Gastrocnemius medialis (tissue), 4 donors: ENCODE data around the gene SFXN3. TPM values are rescaled to one million over a fixed set of nuclear protein-coding genes. Genes with fewer than 3 reads are reported as not detected.

Experiments used
- ATAC-seq, 2 donors: fragments of 150-250 bp; one replicate each; pipeline ENCODE4 v1.9.1; 2016
- DNase-seq, 2 donors: peaks; one replicate each; pipeline ENCODE4 v3.0.0-alpha.2; 2019
- H3K27ac ChIP-seq, 4 donors: fragments of 200-600 bp; sonication (generic); 1 replicate in 1 of 4; 2 replicates in 3 of 4; pipeline ENCODE4 v1.5.1; 2016 to 2018; ENCODE audit warnings: mild to moderate bottlenecking in 2 of 4, moderate library complexity in 1 of 4
- H3K27me3 ChIP-seq, 3 donors: fragments of 200-600 bp; sonication (generic) in 2 of 3; 1 replicate in 1 of 3; 2 replicates in 2 of 3; pipeline versions ENCODE4 v1.5.1 to v1.6.0; 2016 to 2019; ENCODE audit warnings: mild to moderate bottlenecking in 1 of 3, moderate library complexity in 1 of 3
- H3K36me3 ChIP-seq, 2 donors: fragments of 200-600 bp; sonication (generic) in 1 of 2; one replicate each; pipeline ENCODE4 v1.5.1; 2017 to 2018
- H3K4me1 ChIP-seq, 2 donors: fragments of 200-600 bp; sonication (generic) in 1 of 2; one replicate each; pipeline ENCODE4 v1.5.1; 2016 to 2017; ENCODE audit warnings: mild to moderate bottlenecking in 2 of 2
- H3K4me3 ChIP-seq, 4 donors: fragments of 200-600 bp; sonication (generic) in 3 of 4; 1 replicate in 1 of 4; 2 replicates in 3 of 4; pipeline ENCODE4 v1.5.1; 2016 to 2019; ENCODE audit warnings: mild to moderate bottlenecking in 2 of 4
- H3K9me3 ChIP-seq, 3 donors: fragments of 200-600 bp; sonication (generic) in 2 of 3; 1 replicate in 1 of 3; 2 replicates in 2 of 3; pipeline ENCODE4 v1.5.1; 2016 to 2019
- POLR2A ChIP-seq, 2 donors: fragments of 450-650 bp; IDR thresholded peaks; one replicate each; pipeline ENCODE4 v1.6.1; 2017; ENCODE audit warnings: antibody characterized with exemption in 2 of 2, mild to moderate bottlenecking in 2 of 2, moderate library complexity in 2 of 2
- in situ Hi-C, 4 donors: fragments of 200-750 bp; cut with MboI; loops; one replicate each; pipeline versions ENCODE4 v1.15.0 to v1.8.0; 2017; ENCODE audit warnings: low sequenced_read_pairs in 4 of 4
- intact Hi-C: fragments of 100-400 bp; cut with DNase I; formaldehyde crosslinking; loops from one replicate; pipeline ENCODE4 v1.15.1; 2023; ENCODE audit warnings: low total_unique reads
- total RNA-seq, 4 donors: library from RNA; depleted of rRNA; stranded (reverse); fragments of >200 nt; gene quantifications; one replicate each; pipeline versions ENCODE4 v1.1.0 to v1.2.3, GENCODE V29; 2016
- TF ChIP-seq, protein P1 (sequence below), 5 experiments: fragments of 450-650 bp in 3 of 5; fragments of 200-600 bp in 2 of 5; sonication (generic) in 2 of 5; IDR thresholded peaks in 4 of 5; conservative IDR thresholded peaks in 1 of 5; 1 replicate in 4 of 5; 2 replicates in 1 of 5; pipeline ENCODE4 v1.5.1; 2016 to 2019; ENCODE audit warnings: antibody characterized with exemption in 5 of 5, mild to moderate bottlenecking in 3 of 5, moderate library complexity in 3 of 5

The SFXN3 gene
- total RNA-seq, 4 donors from 2014 or later = 4.2 to 9.5 (median 7.0) TPM

DNA sequence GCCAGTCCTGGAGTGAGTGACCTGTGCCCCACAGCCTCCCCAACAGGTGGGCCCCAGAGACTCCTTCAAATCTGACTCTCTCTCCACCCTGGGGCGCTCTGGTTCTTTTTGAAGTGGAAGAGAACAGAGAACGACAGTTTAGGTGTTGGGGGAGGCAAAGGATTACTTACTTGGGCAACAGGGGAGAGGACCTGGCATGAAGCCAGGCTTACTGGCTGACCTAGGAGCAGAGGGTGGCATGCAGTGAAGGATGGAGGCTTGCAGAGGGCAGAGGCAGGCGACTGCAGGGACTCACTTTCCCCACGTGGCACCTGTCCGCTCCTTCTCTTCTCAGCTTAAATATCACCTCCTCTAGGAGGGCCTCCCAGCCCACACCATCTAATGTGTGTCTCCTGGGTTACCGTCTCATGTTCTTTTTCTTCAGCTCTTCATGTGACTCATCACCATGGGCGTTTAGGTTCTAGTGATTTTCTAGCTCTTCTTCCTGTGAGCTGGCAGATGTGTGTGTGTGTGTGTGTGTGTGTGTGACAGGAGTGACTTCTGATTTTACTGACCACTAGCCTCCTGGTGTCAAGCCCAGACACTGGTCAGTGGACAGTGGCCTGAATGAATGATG, 16.0 kb upstream of the SFXN3 start:
- ATAC-seq = no peak
- no peak overlapping the region for H3K4me3 ChIP-seq
- peaks cover 5 to 13% of the 10 kb centered on the region in 2 donors for H3K4me1 ChIP-seq
- H3K36me3 ChIP-seq = no peaks in the 10 kb centered on the region
- no peaks in the 10 kb centered on the region for H3K9me3 ChIP-seq
- intact Hi-C loops (loop anchor here (1.0 kb wide), 2 partner anchors 21 to 46 kb away; partner anchors contain the start of gene SEMA4G), in situ Hi-C loops (no loop called here)
- TF ChIP-seq, protein P1, sequence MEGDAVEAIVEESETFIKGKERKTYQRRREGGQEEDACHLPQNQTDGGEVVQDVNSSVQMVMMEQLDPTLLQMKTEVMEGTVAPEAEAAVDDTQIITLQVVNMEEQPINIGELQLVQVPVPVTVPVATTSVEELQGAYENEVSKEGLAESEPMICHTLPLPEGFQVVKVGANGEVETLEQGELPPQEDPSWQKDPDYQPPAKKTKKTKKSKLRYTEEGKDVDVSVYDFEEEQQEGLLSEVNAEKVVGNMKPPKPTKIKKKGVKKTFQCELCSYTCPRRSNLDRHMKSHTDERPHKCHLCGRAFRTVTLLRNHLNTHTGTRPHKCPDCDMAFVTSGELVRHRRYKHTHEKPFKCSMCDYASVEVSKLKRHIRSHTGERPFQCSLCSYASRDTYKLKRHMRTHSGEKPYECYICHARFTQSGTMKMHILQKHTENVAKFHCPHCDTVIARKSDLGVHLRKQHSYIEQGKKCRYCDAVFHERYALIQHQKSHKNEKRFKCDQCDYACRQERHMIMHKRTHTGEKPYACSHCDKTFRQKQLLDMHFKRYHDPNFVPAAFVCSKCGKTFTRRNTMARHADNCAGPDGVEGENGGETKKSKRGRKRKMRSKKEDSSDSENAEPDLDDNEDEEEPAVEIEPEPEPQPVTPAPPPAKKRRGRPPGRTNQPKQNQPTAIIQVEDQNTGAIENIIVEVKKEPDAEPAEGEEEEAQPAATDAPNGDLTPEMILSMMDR (IDR thresholded peaks at IDR 0.05 in 4 of 5, conservative IDR thresholded peaks at IDR 0.05 in 1 of 5) = no peak
- TF ChIP-seq POLR2A (IDR thresholded peaks at IDR 0.05) = no peak
- no peak for DNase-seq
- H3K27me3 ChIP-seq = no peaks in the 10 kb centered on the region
- H3K27ac ChIP-seq = no peak overlapping the region

- in situ Hi-C loops = no loop called here
- no peak for ATAC-seq
- Histone ChIP-seq H3K9me3 (no peaks in the 10 kb centered on the region), H3K4me1 (peaks cover 5 to 13% of the 10 kb centered on the region in 2 donors), H3K27me3 (no peaks in the 10 kb centered on the region), H3K27ac (no peak overlapping the region), H3K36me3 (no peaks in the 10 kb centered on the region), H3K4me3 (no peak overlapping the region)
- no peak for TF ChIP-seq POLR2A (IDR thresholded peaks at IDR 0.05)
- TF ChIP-seq, protein P1 (IDR thresholded peaks at IDR 0.05 in 4 of 5, conservative IDR thresholded peaks at IDR 0.05 in 1 of 5) = no peak
- no peak for DNase-seq
- intact Hi-C loops = no loop called here
These were observed 15.5 kb upstream of the SFXN3 start for GRCh38 chr10:101015582-101015973.

GRCh38 chr10:101016814-101017213, 14.2 kb upstream of the SFXN3 start:
- Histone ChIP-seq H3K4me3 (no peak overlapping the region), H3K4me1 (peaks cover 5 to 13% of the 10 kb centered on the region in 2 donors), H3K27me3 (no peaks in the 10 kb centered on the region), H3K27ac (no peak overlapping the region), H3K36me3 (no peaks in the 10 kb centered on the region), H3K9me3 (no peaks in the 10 kb centered on the region)
- TF ChIP-seq POLR2A (IDR thresholded peaks at IDR 0.05) = no peak
- TF ChIP-seq, protein P1 (IDR thresholded peaks at IDR 0.05 in 4 of 5, conservative IDR thresholded peaks at IDR 0.05 in 1 of 5) = no peak
- DNase-seq (no peak), ATAC-seq (no peak)
- intact Hi-C loops (no loop called here), in situ Hi-C loops (no loop called here)

DNA sequence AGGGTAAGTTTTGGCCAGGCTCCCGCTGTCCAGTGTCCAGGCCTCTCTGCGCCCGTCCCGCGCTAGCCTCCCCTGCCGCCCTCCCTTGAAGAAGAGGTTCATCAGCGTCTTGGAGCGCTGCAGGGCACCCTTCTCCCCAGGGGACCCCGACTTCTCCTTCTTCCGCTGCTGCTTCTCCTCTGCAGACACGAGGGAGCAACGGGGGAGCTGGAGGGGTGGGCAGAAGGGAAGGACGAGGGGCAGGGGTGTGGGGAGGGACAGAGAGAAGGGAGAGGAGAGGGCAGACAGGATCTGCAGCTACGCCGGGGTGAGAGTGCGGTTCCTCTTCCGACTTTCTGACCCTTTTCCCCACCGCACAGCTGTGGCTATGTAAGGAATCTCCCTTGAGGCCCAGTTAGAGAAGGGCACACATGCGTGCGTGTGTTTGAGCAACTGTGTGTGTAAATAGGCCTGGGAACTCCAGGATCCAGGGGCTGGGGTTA, 12.9 kb upstream of the SFXN3 start:
- Histone ChIP-seq H3K4me3 (no peak overlapping the region), H3K36me3 (no peaks in the 10 kb centered on the region), H3K27me3 (no peaks in the 10 kb centered on the region), H3K9me3 (no peaks in the 10 kb centered on the region), H3K4me1 (peaks cover 2 to 6% of the 10 kb centered on the region in 2 donors), H3K27ac (peak overlapping the region in 3 of 4 donors; percentile 30 to 55 (median 39))
- in situ Hi-C loops = no loop called here
- TF ChIP-seq, protein P1 (IDR thresholded peaks at IDR 0.05 in 4 of 5, conservative IDR thresholded peaks at IDR 0.05 in 1 of 5) = no peak
- TF ChIP-seq POLR2A (IDR thresholded peaks at IDR 0.05) = no peak
- intact Hi-C loops = no loop called here
- ATAC-seq = peak in 1 of 2 donors; percentile 29
- no peak for DNase-seq
